Activated CD4-positive, alpha-beta memory T cell treated with anti-CD3 and anti-CD28 coated beads for 36 hours (primary cell): ENCODE results near the gene LRP3. TPM values are rescaled to one million over a fixed set of nuclear protein-coding genes. Genes with fewer than 3 reads are reported as not detected.
"Not testable (repeated sequence)": the region's sequence is repeated elsewhere in the genome, so short reads cannot be mapped to it uniquely, and the experiment has no call there.

Source experiments
- CTCF ChIA-PET: fragments of 350-600 bp; sonication (Branson Sonifier 250); formaldehyde crosslinking; loops from one replicate; lab custom pipeline; 2021; ENCODE audit warnings: antibody characterized with exemption, inconsistent platforms; lab: Charles Lee
- POLR2A ChIA-PET: fragments of 350-600 bp; sonication (Branson Sonifier 250); formaldehyde crosslinking; loops from one replicate; lab custom pipeline; 2021; ENCODE audit warnings: antibody characterized with exemption; lab: Charles Lee
- DNase-seq: peaks from one replicate; pipeline ENCODE4 v3.0.0-alpha.2; 2020
- H3K27ac Mint-ChIP-seq: one replicate; pipeline ENCODE4 v1.8.0; 2021; ENCODE audit warnings: mixed read lengths
- H3K27me3 Mint-ChIP-seq: one replicate; pipeline ENCODE4 v1.8.0; 2021; ENCODE audit warnings: mixed read lengths
- H3K36me3 Mint-ChIP-seq: one replicate; pipeline ENCODE4 v1.8.0; 2021; ENCODE audit warnings: mixed read lengths
- H3K4me1 Mint-ChIP-seq: one replicate; pipeline ENCODE4 v1.8.0; 2021; ENCODE audit warnings: low read depth, mixed read lengths
- H3K4me3 Mint-ChIP-seq: one replicate; pipeline ENCODE4 v1.8.0; 2021; ENCODE audit warnings: mild to moderate bottlenecking, mixed read lengths
- H3K9me3 Mint-ChIP-seq: one replicate; pipeline ENCODE4 v1.8.0; 2021; ENCODE audit warnings: mixed read lengths
- intact Hi-C: fragments of 100-400 bp; cut with micrococcal nuclease; formaldehyde crosslinking; loops from one replicate; pipeline ENCODE4 v1.15.1; 2023
- total RNA-seq, 2 experiments: library from RNA; stranded (reverse); gene quantifications; one replicate each; pipeline ENCODE4 v1.2.3, GENCODE V29; 2021

The LRP3 gene
- total RNA-seq, 2 experiments from 2014 or later = 0.19 to 0.22 TPM

GRCh38 chr19:33176670-33177416 lies 17.3 kb upstream of the LRP3 start:
- H3K9me3 Mint-ChIP-seq = peaks cover 2% of the 10 kb centered on the region
- POLR2A ChIA-PET = interaction anchor here (0.8 to 3.0 kb wide), 6 partner anchors 13 to 205 kb away, joined by 3 to 47 read pairs (median 4); partner anchors contain the start of genes CEBPG, CEP89 and FAAP24
- CTCF ChIA-PET = interaction anchor here (0.8 to 4.6 kb wide), 26 partner anchors 8 to 601 kb away, joined by 3 to 37 read pairs (median 4); partner anchors contain the start of genes CEBPA, CEBPG, CEP89 and FAAP24
- H3K27ac Mint-ChIP-seq = peak overlapping the region; percentile 96
- DNase-seq = peak; percentile 98
- H3K36me3 Mint-ChIP-seq = peaks cover 7% of the 10 kb centered on the region
- peaks cover 30% of the 10 kb centered on the region for H3K4me1 Mint-ChIP-seq
- intact Hi-C loops = loop anchor here (1.0 to 5.0 kb wide), 8 partner anchors 17 to 995 kb away; partner anchors contain the start of genes CEBPG, FAAP24, LSM14A and NUDT19
- peak overlapping the region; percentile 96 for H3K4me3 Mint-ChIP-seq
- peaks cover 3% of the 10 kb centered on the region for H3K27me3 Mint-ChIP-seq

GRCh38 chr19:33177417-33177979 lies 16.6 kb upstream of the LRP3 start:
- ChIA-PET POLR2A (interaction anchor here (0.8 to 3.0 kb wide), 4 partner anchors 17 to 205 kb away, joined by 3 to 47 read pairs (median 9); partner anchors contain the start of genes CEBPG, CEP89 and FAAP24), CTCF (interaction anchor here (0.6 to 4.6 kb wide), 24 partner anchors 8 to 828 kb away, joined by 3 to 37 read pairs (median 4); partner anchors contain the start of genes CEBPA, CEBPG, CEP89 and FAAP24)
- DNase-seq = no peak
- intact Hi-C loops = loop anchor here (1.0 to 5.0 kb wide), 8 partner anchors 17 to 995 kb away; partner anchors contain the start of genes CEBPG, FAAP24, LSM14A and NUDT19
- Mint-ChIP-seq H3K27ac (peak overlapping the region; percentile 96), H3K4me1 (peaks cover 28% of the 10 kb centered on the region), H3K9me3 (peaks cover 2% of the 10 kb centered on the region), H3K27me3 (peaks cover 3% of the 10 kb centered on the region), H3K36me3 (peaks cover 7% of the 10 kb centered on the region), H3K4me3 (peak overlapping the region; percentile 96)

GRCh38 chr19:33186431-33187182 lies 7.5 kb upstream of the LRP3 start:
- no peaks in the 10 kb centered on the region for H3K4me1 Mint-ChIP-seq
- intact Hi-C loops = no loop called here
- no peak for DNase-seq
- H3K9me3 Mint-ChIP-seq = no peaks in the 10 kb centered on the region
- H3K27me3 Mint-ChIP-seq = peaks cover 7% of the 10 kb centered on the region
- ChIA-PET CTCF (interaction anchor here (1.0 to 1.4 kb wide), 4 partner anchors 8 to 42 kb away, joined by 3 to 9 read pairs (median 4); no protein-coding TSS in a partner anchor), POLR2A (interaction anchor here (0.6 kb wide), 1 partner anchor 49 kb away, joined by 6 read pairs; no protein-coding TSS in a partner anchor)
- no peaks in the 10 kb centered on the region for H3K36me3 Mint-ChIP-seq
- no peak overlapping the region for H3K4me3 Mint-ChIP-seq
- no peak overlapping the region for H3K27ac Mint-ChIP-seq

DNA sequence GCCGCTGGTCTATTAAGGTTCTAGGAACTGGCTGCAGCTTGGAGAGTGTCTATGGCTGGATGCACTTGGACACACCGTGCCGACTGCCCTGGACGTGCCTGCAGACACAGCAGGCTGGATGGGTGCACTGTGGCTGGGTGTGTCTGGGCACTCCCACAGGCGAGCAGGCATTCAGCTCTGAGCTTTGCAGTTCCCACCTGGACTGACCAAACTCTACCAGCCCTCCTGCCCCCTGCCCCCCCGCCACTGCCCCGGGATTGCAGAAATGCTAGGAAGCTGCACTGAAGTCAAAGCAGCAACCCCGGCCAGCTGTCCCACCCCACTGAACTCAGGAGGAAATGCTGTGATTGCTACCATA lies 7.0 kb upstream of the LRP3 start:
- H3K36me3 Mint-ChIP-seq = no peaks in the 10 kb centered on the region
- peaks cover 12% of the 10 kb centered on the region for H3K27me3 Mint-ChIP-seq
- CTCF ChIA-PET = interaction anchor here (1.0 to 1.3 kb wide), 3 partner anchors 8 to 42 kb away, joined by 3 to 9 read pairs (median 3); no protein-coding TSS in a partner anchor
- POLR2A ChIA-PET = no interaction called here
- no peak overlapping the region for H3K27ac Mint-ChIP-seq
- no peak for DNase-seq
- intact Hi-C loops = no loop called here
- no peak overlapping the region for H3K4me3 Mint-ChIP-seq
- no peaks in the 10 kb centered on the region for H3K4me1 Mint-ChIP-seq
- H3K9me3 Mint-ChIP-seq = no peaks in the 10 kb centered on the region

DNA sequence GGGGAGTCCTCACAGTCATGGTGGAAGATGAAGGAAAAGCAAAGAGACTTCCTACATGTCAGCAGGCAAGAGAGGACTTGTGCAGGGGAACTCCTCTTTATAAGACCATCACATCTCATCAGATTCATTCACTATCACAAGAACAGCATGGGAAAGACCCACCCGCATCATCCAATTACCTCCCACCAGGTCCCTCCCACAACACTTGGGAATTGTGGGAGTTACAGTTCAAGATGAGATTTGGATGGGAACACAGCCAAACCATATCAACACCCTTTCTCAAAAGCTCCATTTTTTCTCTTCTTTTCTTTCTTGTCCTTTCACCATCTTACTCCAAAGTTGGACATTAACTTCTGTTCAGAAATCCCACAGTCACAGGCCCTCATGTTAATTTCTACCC lies 4.7 kb upstream of the LRP3 start:
- Mint-ChIP-seq H3K27ac (no peak overlapping the region), H3K9me3 (no peaks in the 10 kb centered on the region), H3K27me3 (peaks cover 28% of the 10 kb centered on the region), H3K4me1 (no peaks in the 10 kb centered on the region), H3K4me3 (no peak overlapping the region), H3K36me3 (no peaks in the 10 kb centered on the region)
- ChIA-PET CTCF (interaction anchor here (0.6 to 1.7 kb wide), 3 partner anchors 12 to 489 kb away, joined by 3 to 4 read pairs (median 3); no protein-coding TSS in a partner anchor), POLR2A (no interaction called here)
- intact Hi-C loops = no loop called here
- no peak for DNase-seq

GRCh38 chr19:33191092-33191491 lies 3.0 kb upstream of the LRP3 start:
- H3K4me3 Mint-ChIP-seq, H3K4me1 Mint-ChIP-seq, POLR2A ChIA-PET, intact Hi-C loops, H3K36me3 Mint-ChIP-seq, H3K9me3 Mint-ChIP-seq, H3K27ac Mint-ChIP-seq, DNase-seq: not testable (repeated sequence)
- CTCF ChIA-PET = interaction anchor here (1.7 kb wide), 1 partner anchor 14 kb away, joined by 4 read pairs; no protein-coding TSS in a partner anchor
- H3K27me3 Mint-ChIP-seq = peaks cover 31% of the 10 kb centered on the region

DNA sequence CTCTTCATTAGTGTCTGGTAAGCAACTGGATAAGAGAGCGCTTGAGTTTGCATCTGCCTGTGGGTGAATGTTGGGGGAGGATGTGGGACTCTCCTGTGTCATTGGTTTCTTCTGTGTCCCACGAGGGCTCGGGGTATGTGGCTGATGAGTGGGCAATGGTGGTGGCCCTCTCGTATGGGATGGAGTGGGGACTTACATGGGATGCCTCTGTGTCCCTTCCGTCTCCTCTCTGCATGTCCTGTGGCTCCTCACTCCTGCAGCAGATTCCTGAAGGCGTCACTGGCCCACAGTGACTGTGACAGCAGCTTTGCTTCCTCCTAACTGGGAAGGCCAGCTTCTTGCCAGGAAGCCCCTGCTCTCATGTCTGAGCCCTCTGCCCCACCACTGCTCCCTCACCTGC lies 2.6 kb upstream of the LRP3 start:
- Mint-ChIP-seq H3K9me3 (no peaks in the 10 kb centered on the region), H3K27ac (no peak overlapping the region), H3K27me3 (peaks cover 31% of the 10 kb centered on the region), H3K36me3 (no peaks in the 10 kb centered on the region), H3K4me3 (no peak overlapping the region), H3K4me1 (no peaks in the 10 kb centered on the region)
- ChIA-PET POLR2A (no interaction called here), CTCF (interaction anchor here (0.6 to 1.4 kb wide), 3 partner anchors 10 to 215 kb away, joined by 3 to 4 read pairs (median 3); no protein-coding TSS in a partner anchor)
- intact Hi-C loops = no loop called here
- DNase-seq = no peak

GRCh38 chr19:33192010-33192409 lies 2.1 kb upstream of the LRP3 start:
- Mint-ChIP-seq H3K36me3 (no peaks in the 10 kb centered on the region), H3K9me3 (no peaks in the 10 kb centered on the region), H3K4me1 (no peaks in the 10 kb centered on the region), H3K27ac (no peak overlapping the region), H3K27me3 (peaks cover 36% of the 10 kb centered on the region), H3K4me3 (no peak overlapping the region)
- intact Hi-C loops = no loop called here
- ChIA-PET CTCF (interaction anchor here (0.6 to 1.4 kb wide), 3 partner anchors 11 to 214 kb away, joined by 3 to 4 read pairs (median 3); no protein-coding TSS in a partner anchor), POLR2A (no interaction called here)
- no peak for DNase-seq

DNA sequence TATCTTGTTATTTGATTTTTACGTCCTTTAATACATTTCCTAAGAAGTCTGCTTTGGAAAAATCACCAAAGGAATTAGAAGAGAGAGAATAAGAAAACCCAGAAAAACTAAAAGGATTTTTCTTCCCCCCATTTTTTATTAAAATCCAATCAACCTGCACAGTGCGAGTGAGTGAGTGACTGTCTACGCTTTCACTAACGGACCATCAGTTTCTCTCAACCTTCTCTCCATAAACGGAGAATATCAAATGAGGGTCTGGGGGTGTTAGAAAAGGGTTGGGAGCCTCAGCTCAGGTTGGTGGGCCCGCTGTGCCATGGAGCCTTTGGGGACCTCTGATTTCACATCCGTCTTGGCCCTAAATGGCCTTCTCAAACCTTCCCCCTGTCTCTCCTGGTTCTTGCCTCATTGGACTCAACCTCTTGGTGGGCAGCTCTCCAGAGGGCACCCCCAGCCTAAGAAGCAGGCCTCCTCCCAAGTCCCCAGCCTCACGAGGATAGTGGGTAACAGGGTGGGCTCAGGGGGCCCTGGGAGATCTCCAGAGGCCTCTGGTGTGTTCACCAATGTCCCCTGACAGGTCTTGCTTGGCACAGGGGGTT lies 763 bp upstream of the LRP3 start:
- no peaks in the 10 kb centered on the region for H3K36me3 Mint-ChIP-seq
- H3K4me3 Mint-ChIP-seq = peak overlapping the region; percentile 16
- H3K27ac Mint-ChIP-seq = no peak overlapping the region
- ChIA-PET CTCF (interaction anchor here (0.9 kb wide), 1 partner anchor 53 kb away, joined by 3 read pairs; no protein-coding TSS in a partner anchor), POLR2A (no interaction called here)
- no peak for DNase-seq
- intact Hi-C loops = no loop called here
- no peaks in the 10 kb centered on the region for H3K9me3 Mint-ChIP-seq
- H3K27me3 Mint-ChIP-seq = peaks cover 39% of the 10 kb centered on the region
- H3K4me1 Mint-ChIP-seq = no peaks in the 10 kb centered on the region

- Mint-ChIP-seq H3K27ac (no peak overlapping the region), H3K36me3 (no peaks in the 10 kb centered on the region), H3K4me3 (no peak overlapping the region), H3K27me3 (peaks cover 39% of the 10 kb centered on the region), H3K9me3 (no peaks in the 10 kb centered on the region), H3K4me1 (no peaks in the 10 kb centered on the region)
- CTCF ChIA-PET = no interaction called here
- no peak for DNase-seq
- POLR2A ChIA-PET = no interaction called here
- intact Hi-C loops = no loop called here
These were observed 379 bp downstream of the LRP3 start for GRCh38 chr19:33194532-33194885.
